ENCODE measurements around the gene C2orf15.
"Not testable (repeated sequence)": the region's sequence is repeated elsewhere in the genome, so short reads cannot be mapped to it uniquely, and the experiment has no call there.

The C2orf15 gene, protein sequence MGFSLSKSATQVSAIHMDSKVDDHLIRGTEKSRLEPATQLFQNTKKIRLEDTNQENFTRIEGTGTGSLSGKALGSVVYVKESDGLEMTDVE

GRCh38 chr2:99141110-99142108 lies at the start of gene C2orf15:
Gene C2orf15, plus strand, starts transcription at chr2:99141707. Its CDS starts 8,852 bp downstream, at chr2:99150559.
- DNase-seq: peak; percentile 46

DNA sequence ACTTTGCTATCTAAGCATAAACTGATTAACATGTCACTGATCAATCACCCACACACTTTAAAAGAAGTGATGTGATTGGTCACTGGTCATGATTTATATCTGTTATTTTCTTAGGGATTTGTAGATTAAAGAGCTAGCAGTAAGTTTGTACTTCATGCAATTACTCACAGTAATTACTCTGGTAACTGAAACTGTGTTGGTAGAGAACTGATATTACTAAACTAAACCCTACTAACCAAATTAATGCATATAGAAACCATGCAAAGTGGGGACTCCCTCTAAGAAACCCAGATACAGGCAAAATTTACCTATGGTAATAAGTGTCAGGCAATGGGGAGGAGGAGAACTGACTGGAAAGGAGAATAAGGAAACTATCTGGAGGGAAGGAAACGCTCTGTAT lies 44.8 kb upstream of the C2orf15 start:
- DNase-seq: no peak

DNA sequence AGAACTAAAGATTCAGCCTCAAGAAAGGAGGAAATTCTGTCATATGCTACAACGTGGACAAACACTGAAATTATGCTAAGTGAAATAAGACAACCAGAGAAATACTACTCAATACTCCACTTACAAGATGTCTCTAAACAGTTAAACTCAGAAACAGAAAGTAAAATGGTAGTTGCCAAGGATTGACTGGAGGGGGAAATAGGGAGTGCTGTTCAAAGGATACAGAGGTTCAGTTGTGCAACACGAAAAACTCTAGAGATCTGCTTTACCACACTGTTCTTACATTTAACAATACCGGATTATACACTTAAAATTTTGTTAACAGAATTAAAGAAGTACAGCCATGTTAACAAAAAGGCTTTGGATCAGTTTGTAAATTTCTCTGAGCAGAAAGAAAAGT lies 39.8 kb upstream of the C2orf15 start:
- no peak for DNase-seq

DNA sequence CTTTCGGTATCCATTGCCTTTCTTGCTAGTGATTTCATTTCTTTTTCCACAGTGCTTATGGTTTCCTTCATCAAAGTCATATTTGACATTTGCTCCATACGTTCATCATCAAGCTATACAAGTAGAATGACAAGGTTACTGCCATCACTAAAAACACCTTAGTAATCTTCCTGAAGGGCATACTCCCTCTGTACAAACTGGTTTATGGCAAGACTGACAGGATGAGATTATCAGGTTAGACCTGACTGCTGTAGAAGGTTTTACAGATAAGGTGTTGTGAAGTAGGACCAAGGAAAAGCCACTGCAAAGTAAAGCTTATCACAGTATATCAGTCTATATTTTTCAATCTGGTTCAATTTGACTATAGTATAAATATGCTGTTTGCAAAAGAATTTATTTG lies 37.5 kb upstream of the C2orf15 start:
- DNase-seq: no peak

DNA sequence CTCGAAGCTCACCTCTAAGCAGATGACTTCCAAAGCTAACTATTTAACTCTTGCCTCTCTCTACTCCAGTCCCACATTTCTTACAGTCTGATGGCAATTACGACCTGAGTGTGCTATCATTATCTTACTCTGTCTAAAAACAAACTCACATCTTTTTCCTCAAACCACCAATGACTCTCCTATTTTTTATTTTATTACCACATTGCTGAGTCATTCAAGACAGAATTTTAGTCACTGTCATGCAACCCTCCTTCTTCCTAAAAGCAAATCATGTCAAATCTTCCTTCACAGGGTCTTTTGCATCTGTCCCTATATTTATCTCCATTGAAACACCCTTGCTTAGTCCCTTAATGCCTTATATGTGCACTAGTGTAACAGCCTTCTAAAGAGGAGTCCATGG lies 34.6 kb upstream of the C2orf15 start:
- DNase-seq: no peak

DNA sequence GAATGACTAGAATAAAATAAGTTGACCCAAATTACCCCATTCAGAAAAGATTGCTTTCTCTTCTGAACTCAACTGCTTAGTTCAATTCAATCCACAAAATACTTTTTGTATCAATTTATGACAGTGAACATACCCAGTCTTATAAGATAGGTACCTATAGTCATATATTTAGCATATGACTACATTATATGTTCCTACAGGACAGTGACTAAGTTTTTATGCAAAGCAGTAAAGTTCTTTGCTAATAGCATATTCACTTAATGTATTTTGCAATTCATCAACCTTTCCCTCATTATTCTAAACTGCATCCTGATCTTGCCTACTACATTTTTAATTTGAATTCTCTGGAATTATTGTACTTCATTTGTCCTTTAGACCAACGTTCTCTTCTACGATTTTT lies 30.3 kb upstream of the C2orf15 start:
- DNase-seq: no peak

DNA sequence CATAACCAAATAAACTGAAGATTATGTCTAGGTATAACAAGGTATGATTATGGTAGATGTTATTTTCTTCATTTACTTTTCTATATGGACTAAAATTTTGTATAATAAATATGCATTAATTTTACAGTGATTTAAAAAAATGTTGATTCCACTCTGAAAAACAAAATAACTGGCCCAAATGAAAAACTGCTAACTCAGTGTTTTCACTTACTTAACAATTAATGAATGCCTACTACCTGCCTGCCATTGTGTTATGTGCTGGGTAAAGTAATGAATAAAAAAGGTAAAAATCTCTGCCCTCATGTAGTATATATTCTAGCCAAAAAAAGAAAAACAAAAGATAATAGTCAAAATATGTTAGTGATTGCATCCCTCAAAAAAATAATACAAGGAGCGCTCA lies 29.6 kb upstream of the C2orf15 start:
- DNase-seq: no peak

DNA sequence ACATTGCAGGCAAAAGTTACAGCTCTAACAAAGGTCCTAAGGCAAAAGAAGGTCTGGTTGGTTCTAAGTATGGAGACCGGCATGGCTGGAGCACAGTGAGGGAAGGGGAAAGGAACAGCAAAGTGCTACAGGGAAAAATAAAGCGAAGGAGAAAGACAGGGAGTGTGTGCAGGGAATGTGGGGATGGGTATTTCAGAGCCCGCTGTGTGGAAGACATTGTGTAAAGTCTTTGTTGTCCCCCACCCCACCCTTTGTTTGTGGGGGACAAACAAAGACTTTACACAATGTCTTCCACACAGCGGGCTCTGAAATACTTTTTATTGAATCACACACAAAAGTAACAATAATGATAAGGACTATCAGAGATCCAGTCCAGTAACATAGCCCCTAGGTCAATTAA lies 28.9 kb upstream of the C2orf15 start:
- no peak for DNase-seq

GRCh38 chr2:99127981-99128380 lies 13.5 kb upstream of the C2orf15 start:
- DNase-seq: no peak

DNA sequence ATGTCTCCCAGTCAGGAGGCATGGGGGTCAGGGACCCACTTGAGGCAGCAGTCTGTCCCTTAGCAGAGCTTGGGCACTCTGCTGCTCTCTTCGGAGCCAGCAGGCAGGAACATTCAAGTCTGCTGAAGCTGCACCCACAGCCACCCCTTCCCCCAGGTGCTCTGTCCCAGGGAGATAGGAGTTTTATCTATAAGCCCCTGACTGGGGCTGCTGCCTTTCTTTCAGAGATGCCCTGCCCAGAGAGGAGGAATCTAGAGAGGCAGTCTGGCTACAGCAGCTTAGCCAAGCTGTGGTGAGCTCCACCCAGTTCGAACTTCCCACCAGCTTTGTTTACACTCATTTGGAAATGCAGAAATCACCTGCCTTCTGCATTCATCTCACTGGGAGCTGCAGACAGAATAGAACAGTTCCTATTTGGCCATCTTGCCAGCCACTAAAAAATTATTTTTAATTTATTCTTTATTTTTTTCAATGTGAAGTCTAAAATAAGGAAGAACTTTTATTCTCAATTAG lies 6.4 kb upstream of the C2orf15 start:
- not testable (repeated sequence) for DNase-seq

DNA sequence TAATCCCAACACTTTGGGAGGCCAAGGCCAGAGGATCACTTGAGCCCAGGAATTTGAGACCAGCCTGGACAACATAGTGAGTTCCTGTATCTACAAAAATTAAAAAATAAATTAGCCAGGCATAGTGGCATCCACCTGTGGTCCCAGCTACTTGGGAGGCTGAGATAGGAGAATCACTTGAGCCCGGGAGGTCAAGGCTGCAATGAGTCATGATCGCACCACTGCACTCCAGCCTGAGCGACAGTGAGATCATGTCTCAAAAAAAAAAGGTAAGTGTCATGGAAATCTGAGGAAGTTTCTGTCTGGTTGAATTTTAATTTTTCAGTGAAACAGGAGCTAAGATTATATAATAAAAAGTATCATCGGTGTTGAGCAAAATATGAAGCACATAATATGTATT lies 2.5 kb upstream of the C2orf15 start:
- no peak for DNase-seq

- no peak for DNase-seq
Measured at GRCh38 chr2:99140056-99140859, 1.2 kb upstream of the C2orf15 start.

DNA sequence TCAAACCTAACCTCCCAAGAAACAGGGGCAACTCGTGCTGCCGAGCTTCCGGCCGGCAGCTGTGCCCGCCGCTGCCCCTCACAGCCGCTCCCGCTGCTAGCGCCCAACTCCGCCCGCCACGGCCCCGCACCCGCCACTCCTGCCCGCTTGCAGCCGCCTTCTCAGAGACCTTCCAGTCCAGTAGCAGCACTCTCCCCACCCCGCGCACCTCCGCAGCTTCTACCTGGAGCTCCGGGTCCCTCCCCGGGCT lies 722 bp upstream of the C2orf15 start:
- DNase-seq: no peak

- DNase-seq: no peak
Measured at GRCh38 chr2:99150706-99151105, 9.2 kb downstream of the C2orf15 start.

- DNase-seq: no peak
Measured at GRCh38 chr2:99152199-99152895, 10.8 kb downstream of the C2orf15 start.

GRCh38 chr2:99153921-99154604 lies 12.6 kb downstream of the C2orf15 start:
- DNase-seq: no peak

- DNase-seq: peak; percentile 79
Measured at GRCh38 chr2:99154643-99155536, 13.4 kb downstream of the C2orf15 start, which contains the start of the genes LIPT1 and TSGA10. Gene LIPT1, plus strand, starts transcription at chr2:99154967. Its CDS starts 6,991 bp downstream, at chr2:99161958. Gene TSGA10, minus strand, starts transcription at chr2:99154942. Its CDS starts 45,503 bp downstream, at chr2:99109439.

DNA sequence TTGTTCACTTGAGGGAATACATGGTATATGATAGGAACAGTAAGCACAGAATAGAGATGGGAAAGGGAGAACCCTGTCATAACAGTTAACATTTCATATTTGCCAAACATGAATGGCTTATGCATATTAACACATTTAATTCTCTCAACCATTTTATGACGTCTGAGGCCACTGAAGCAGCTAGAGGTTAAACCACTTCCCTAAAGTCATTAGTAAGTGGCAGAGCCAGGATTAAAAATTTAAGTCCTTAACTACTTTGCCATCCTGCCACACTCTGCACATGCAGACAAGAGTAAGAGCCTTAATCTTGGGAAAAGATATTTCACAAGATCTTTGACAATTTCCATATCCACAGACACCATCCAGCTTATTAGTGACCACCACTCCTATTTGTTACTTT lies 15.4 kb downstream of the C2orf15 start:
- DNase-seq: no peak

DNA sequence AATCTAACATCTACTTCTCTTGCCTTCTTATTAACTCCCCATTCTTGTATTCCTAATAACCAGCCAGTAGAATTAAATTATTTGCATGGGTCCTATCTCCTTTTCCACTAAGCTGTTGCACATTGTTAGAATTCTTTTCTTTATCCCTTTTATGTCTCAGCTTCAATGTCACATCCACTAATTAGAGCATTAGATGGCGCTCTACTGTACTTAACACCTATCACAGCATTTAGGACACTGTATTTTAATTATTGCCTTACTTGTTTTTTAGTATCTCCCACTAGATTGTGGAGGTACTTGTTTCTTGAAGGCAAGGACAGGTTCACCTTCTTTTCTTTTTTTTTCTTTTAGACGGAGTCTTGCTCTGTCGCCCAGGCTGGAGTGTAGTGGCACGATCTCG lies 17.1 kb downstream of the C2orf15 start:
- DNase-seq: no peak

GRCh38 chr2:99159594-99159993 lies 18.1 kb downstream of the C2orf15 start:
- DNase-seq: no peak

DNA sequence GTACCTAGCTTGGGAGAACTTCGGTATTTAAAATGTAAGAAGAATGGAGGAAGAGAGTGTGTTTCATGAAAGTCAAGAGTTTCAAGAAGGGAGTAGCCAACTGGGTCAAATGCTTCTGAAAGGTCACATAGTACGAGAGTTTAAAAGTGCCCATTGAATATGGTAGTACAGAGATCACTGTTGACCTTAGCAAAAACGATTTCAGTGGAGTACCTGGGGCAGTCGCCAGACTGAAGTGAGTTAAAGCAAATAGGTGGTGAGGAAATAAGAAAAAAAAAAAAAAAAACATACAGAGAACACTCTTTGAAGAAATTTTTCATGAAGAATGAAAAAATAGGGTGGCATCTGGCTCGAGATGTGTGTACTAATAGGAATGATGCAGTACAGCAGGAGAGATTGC lies 24.7 kb downstream of the C2orf15 start:
- no peak for DNase-seq

Data from 8988T (cell line).